IPS-18c (cell line): ENCODE results near the gene FLNC.

Experiments
- H3K4me3 ChIP-seq: 2 replicates; pipeline ENCODE4 v1.7.0; 2013; ENCODE audit warnings: low read depth, mild to moderate bottlenecking, low read length, moderate library complexity; ENCODE audit not compliant: insufficient read depth
- H3K9me3 ChIP-seq: one replicate; pipeline ENCODE4 v1.6.1; 2013; ENCODE audit warnings: mild to moderate bottlenecking, low read length, moderate library complexity; ENCODE audit not compliant: control insufficient read depth, insufficient read depth

FLNC gene

GRCh38 chr7:128906766-128907559, 76.8 kb downstream of the FLNC start:
- H3K9me3 ChIP-seq, result no peaks in the 10 kb centered on the region
- H3K4me3 ChIP-seq, result no peak overlapping the region
